Heart left ventricle (tissue), 13 donors: ENCODE results near the gene CREM.

Experiments
- POLR2A ChIP-seq, 2 donors: fragments of 450-650 bp; IDR thresholded peaks; one replicate each; pipeline ENCODE4 v1.6.1; 2017; ENCODE audit warnings: antibody characterized with exemption in 2 of 2, mild to moderate bottlenecking in 2 of 2, moderate library complexity in 2 of 2
- TF ChIP-seq, protein P1 (sequence below), 12 donors: fragments of 200-600 bp; sonication (generic) in 4 of 12; IDR thresholded peaks; one replicate each; pipeline versions ENCODE4 v1.5.0 to v1.8.0; 2018 to 2022; ENCODE audit warnings: antibody characterized with exemption in 12 of 12, mild to moderate bottlenecking in 5 of 12
- donor health status: ischemic (EF 13 %, LVEDD 7.1; RV severe dilation, severe dysfunction).
- donor health status: DM: no; HTN: yes; CAD: no.
- donor health status: DM: no; HTN: no; CAD: no.
- donor health status: ischemic (EF 25% LVEDD 6.9; RV normal size, moderate dysfunction).
- donor health status: ischemic (EF 25% LVEDD 5.7; RV mildly dilated, moderate dysfunction).
- donor health status: ischemic (EF 35%, LVEDD 5.7; RV mildly dilated, moderate dysfunction).
- donor health status: nonischemic (EF 11% LVEDD 7.7; RV severe dilation, severe dysfunction).
- donor health status: DM: yes; HTN: yes; CAD: no.
- donor health status: PGD.
- donor health status: ischemic (EF 29% LVEDD 5.4; RV normal size, mild dysfunction).
- donor health status: nonischemic (EF 23%, LVEDD 6.1; RV moderate dilation, normal function).

DNA sequence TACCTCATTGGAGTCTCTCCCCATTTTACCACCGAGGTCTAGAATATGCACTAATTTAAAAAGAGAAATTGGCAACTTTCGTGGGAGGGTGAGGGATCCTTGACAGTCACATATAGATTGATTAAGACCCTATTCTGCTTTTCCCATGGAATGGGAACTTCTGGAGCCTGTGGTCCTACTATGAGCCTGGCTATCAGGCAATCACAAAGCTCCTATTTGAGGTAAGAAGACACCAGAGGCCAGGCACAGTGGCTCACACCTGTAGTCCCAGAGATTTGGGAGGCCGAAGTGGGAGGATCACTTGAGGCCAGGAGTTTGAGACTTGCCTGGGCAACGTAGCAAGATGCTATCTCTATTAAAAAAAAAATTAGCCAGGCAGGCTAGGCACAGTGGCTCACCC is 105.0 kb downstream of the CREM start:
- TF ChIP-seq, protein P1, sequence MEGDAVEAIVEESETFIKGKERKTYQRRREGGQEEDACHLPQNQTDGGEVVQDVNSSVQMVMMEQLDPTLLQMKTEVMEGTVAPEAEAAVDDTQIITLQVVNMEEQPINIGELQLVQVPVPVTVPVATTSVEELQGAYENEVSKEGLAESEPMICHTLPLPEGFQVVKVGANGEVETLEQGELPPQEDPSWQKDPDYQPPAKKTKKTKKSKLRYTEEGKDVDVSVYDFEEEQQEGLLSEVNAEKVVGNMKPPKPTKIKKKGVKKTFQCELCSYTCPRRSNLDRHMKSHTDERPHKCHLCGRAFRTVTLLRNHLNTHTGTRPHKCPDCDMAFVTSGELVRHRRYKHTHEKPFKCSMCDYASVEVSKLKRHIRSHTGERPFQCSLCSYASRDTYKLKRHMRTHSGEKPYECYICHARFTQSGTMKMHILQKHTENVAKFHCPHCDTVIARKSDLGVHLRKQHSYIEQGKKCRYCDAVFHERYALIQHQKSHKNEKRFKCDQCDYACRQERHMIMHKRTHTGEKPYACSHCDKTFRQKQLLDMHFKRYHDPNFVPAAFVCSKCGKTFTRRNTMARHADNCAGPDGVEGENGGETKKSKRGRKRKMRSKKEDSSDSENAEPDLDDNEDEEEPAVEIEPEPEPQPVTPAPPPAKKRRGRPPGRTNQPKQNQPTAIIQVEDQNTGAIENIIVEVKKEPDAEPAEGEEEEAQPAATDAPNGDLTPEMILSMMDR (IDR thresholded peaks at IDR 0.05) = no peak
- no peak for TF ChIP-seq POLR2A (IDR thresholded peaks at IDR 0.05)
